Dendritic cell treated with granulocyte-macrophage colony-stimulating factor and Interleukin-4, amounts not matched to agents 40 ng/mL and 50 ng/mL, for 4 days (primary cell): ENCODE measurements around the gene POSTN.

Experiments
- H3K27ac Mint-ChIP-seq: one replicate; pipeline ENCODE4 v1.8.0; 2022; ENCODE audit warnings: mild to moderate bottlenecking, mixed read lengths
- H3K27me3 Mint-ChIP-seq: one replicate; pipeline ENCODE4 v1.8.0; 2022; ENCODE audit warnings: mild to moderate bottlenecking, mixed read lengths
- H3K36me3 Mint-ChIP-seq: one replicate; pipeline ENCODE4 v1.8.0; 2022; ENCODE audit warnings: low read depth, mixed read lengths
- H3K4me1 Mint-ChIP-seq: one replicate; pipeline ENCODE4 v1.8.0; 2022; ENCODE audit warnings: low read depth, mixed read lengths
- H3K4me3 Mint-ChIP-seq: one replicate; pipeline ENCODE4 v1.8.0; 2022; ENCODE audit warnings: mild to moderate bottlenecking, moderate library complexity, mixed read lengths
- H3K9me3 Mint-ChIP-seq: one replicate; pipeline ENCODE4 v1.8.0; 2022; ENCODE audit warnings: mixed read lengths
- intact Hi-C: fragments of 100-400 bp; cut with micrococcal nuclease; formaldehyde crosslinking; loops from one replicate; pipeline ENCODE4 v1.15.0; 2022

The POSTN gene

GRCh38 chr13:37515226-37515625 is 83.3 kb downstream of the POSTN start:
- intact Hi-C loops, result no loop called here
- Mint-ChIP-seq H3K4me3 (no peak overlapping the region), H3K27ac (no peak overlapping the region), H3K36me3 (no peaks in the 10 kb centered on the region), H3K9me3 (peaks cover 11% of the 10 kb centered on the region), H3K4me1 (no peaks in the 10 kb centered on the region), H3K27me3 (no peaks in the 10 kb centered on the region)
